PC-9 (cell line): ENCODE measurements around the gene IQCM.

Experiments used
- CTCF ChIP-seq: fragments of 200-600 bp; sonication (generic); conservative IDR thresholded peaks from 2 replicates; pipeline ENCODE4 v1.6.1; 2017; ENCODE audit warnings: mixed run types, antibody characterized with exemption, mild to moderate bottlenecking, moderate library complexity
- EZH2 ChIP-seq: fragments of 200-600 bp; sonication (generic); IDR thresholded peaks from 2 replicates; pipeline ENCODE4 v1.8.0; 2017; ENCODE audit warnings: antibody characterized with exemption, low read depth

DNA sequence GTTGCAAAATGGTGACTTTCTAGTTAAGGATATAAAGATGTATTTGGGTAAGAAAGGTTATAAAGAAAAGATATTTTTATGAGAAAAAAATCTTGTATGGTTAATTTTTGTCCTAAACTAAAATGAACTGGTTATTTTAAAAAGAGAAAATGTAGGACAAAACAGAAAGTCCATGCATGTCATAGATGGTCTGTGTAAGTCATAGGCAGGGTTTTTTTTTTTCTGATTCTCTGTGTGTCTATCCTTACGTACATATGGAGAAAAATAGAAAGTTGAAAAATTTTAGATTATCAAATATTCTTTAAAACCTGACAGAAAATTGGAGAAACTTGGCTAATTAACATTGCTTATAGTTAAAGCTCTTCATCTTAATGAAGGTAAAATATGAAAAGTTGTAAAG is 493.4 kb downstream of the IQCM start:
- TF ChIP-seq CTCF (no peak), EZH2 (no peak)
